Spleen (tissue), 7 donors: ENCODE measurements around the gene PRRT1B.

Experiments used
- CTCF ChIP-seq, 11 experiments: fragments of 200-600 bp in 7 of 11; fragments of 450-650 bp in 4 of 11; sonication (generic) in 4 of 11; IDR thresholded peaks in 8 of 11; conservative IDR thresholded peaks in 3 of 11; 1 replicate in 7 of 11; 2 replicates in 4 of 11; pipeline versions ENCODE4 v1.4.0 to v1.8.0; 2016 to 2021; ENCODE audit warnings: antibody characterized with exemption in 11 of 11, inconsistent platforms in 4 of 11, mild to moderate bottlenecking in 1 of 11
- POLR2A ChIP-seq, 3 donors: fragments of 450-650 bp; IDR thresholded peaks; one replicate each; pipeline ENCODE4 v1.5.1; 2017; ENCODE audit warnings: antibody characterized with exemption in 3 of 3, mild to moderate bottlenecking in 1 of 3
- POLR2AphosphoS5 ChIP-seq, 3 donors: sonication (generic); formaldehyde crosslinking; IDR thresholded peaks; one replicate each; pipeline ENCODE4 v1.5.1; 2017; ENCODE audit warnings: antibody characterized with exemption in 3 of 3
- donor health status: DM: no; HTN: no; CAD: no; lungs with moderate emphysema.
- donor health status: DM: no; HTN: no; CAD: no.
- donor health status: DM: no; HTN: no; CAD: no.

DNA sequence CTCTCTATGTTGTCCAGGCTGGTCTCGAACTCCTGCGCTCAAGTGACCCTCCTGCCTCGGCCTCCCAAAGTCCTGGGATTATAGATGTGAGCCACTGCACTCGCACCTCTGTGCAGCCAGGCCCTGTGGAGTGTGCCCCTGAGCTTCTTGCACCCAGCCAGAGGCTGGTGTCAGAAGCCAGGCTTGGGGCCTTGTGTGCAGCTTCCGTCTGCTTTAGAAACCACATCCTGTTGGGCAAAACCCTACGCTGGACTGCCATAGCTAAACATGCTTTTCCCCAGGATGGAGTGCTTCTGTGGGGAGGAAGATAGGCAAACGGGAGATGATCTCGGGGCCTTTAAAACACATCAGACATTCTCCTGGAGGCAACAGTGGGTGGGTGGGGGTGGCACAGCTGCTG lies 40.1 kb downstream of the PRRT1B start:
- TF ChIP-seq CTCF (IDR thresholded peaks at IDR 0.05 in 8 of 11, conservative IDR thresholded peaks at IDR 0.05 in 3 of 11) (no peak), POLR2A (IDR thresholded peaks at IDR 0.05) (no peak), POLR2AphosphoS5 (IDR thresholded peaks at IDR 0.05) (peak; percentile 59 to 68 (median 60))
